T-helper 2 cell (primary cell): Measurements from ENCODE around the gene UIMC1.

Source experiments
- DNase-seq, 5 experiments: peaks; one replicate each; pipeline versions ENCODE4 v3.0.0 to v3.0.0-alpha.2; 2012 to 2022

UIMC1 gene

GRCh38 chr5:176952531-176953193 lies 53.9 kb downstream of the UIMC1 start:
- DNase-seq: no peak

GRCh38 chr5:176948458-176948857 lies 58.1 kb downstream of the UIMC1 start:
- no peak for DNase-seq

GRCh38 chr5:176947847-176948246 lies 58.7 kb downstream of the UIMC1 start:
- DNase-seq: no peak

GRCh38 chr5:176944268-176944667 lies 62.3 kb downstream of the UIMC1 start:
- no peak for DNase-seq

GRCh38 chr5:176943816-176944215 lies 62.8 kb downstream of the UIMC1 start:
- peak in 1 of 5 experiments; percentile 17 for DNase-seq

GRCh38 chr5:176941951-176942350 lies 64.6 kb downstream of the UIMC1 start:
- DNase-seq: no peak

- DNase-seq: no peak
Measured at GRCh38 chr5:176938472-176938871, 68.1 kb downstream of the UIMC1 start.

- no peak for DNase-seq
Measured at GRCh38 chr5:176935017-176935416, 71.6 kb downstream of the UIMC1 start.

GRCh38 chr5:176934309-176934930 lies 72.2 kb downstream of the UIMC1 start:
- DNase-seq: no peak

- DNase-seq: peak in 1 of 5 experiments; percentile 36
Measured at GRCh38 chr5:176929654-176930053, 76.9 kb downstream of the UIMC1 start.

GRCh38 chr5:176927562-176927961 lies 79.0 kb downstream of the UIMC1 start:
- DNase-seq: no peak

- DNase-seq: no peak
Measured at GRCh38 chr5:176922817-176923216, 83.8 kb downstream of the UIMC1 start.

GRCh38 chr5:176921714-176922113 lies 84.9 kb downstream of the UIMC1 start:
- DNase-seq: no peak

GRCh38 chr5:176918613-176919012 lies 88.0 kb downstream of the UIMC1 start:
- no peak for DNase-seq

GRCh38 chr5:176916337-176916736 lies 90.2 kb downstream of the UIMC1 start:
- DNase-seq: no peak

GRCh38 chr5:176915906-176916305 lies 90.7 kb downstream of the UIMC1 start:
- DNase-seq: no peak

GRCh38 chr5:176912115-176912514 lies 94.5 kb downstream of the UIMC1 start:
- no peak for DNase-seq

- no peak for DNase-seq
Measured at GRCh38 chr5:176908675-176909368, 97.8 kb downstream of the UIMC1 start.

- no peak for DNase-seq
Measured at GRCh38 chr5:176906796-176907195, 99.8 kb downstream of the UIMC1 start.

GRCh38 chr5:176906126-176906525 lies 100.5 kb downstream of the UIMC1 start:
- DNase-seq: no peak

- DNase-seq: no peak
Measured at GRCh38 chr5:176904276-176904675, 102.3 kb downstream of the UIMC1 start.

- DNase-seq: no peak
Measured at GRCh38 chr5:176902911-176903664, 103.5 kb downstream of the UIMC1 start.

GRCh38 chr5:176902102-176902814 lies 104.3 kb downstream of the UIMC1 start:
- DNase-seq: no peak
